Stimulated activated CD8-positive, alpha-beta memory T cell treated with anti-CD3 and anti-CD28 coated beads, Interleukin-4, amount 100 ng/mL, for 4 hours (primary cell): ENCODE measurements around the gene OR56A4.
"Not testable (repeated sequence)": the region's sequence is repeated elsewhere in the genome, so short reads cannot be mapped to it uniquely, and the experiment has no call there.

Experiments
- DNase-seq, 2 donors: peaks; one replicate each; pipeline ENCODE4 v3.0.0-alpha.2; 2020; ENCODE audit warnings: low read depth in 2 of 2, low spot score in 1 of 2

The OR56A4 gene

DNA sequence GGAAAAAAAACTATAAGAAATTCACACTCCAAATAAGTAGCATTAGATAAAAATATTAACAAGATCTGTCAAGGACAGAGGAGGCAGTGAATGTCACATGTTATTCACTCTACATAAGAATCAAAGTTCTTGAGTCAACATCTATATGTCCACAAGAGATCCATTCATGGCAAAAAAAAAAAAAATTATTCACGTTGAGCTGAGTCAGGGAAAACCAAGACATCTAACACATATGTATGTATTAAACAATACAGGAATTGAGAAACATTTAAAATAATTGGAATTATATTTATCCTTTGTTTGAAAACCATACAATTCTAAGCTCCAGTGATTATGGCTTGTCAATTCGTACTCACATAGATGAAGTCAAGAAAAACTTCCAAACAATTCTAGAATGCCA lies 39.8 kb downstream of the OR56A4 start:
- DNase-seq = no peak

DNA sequence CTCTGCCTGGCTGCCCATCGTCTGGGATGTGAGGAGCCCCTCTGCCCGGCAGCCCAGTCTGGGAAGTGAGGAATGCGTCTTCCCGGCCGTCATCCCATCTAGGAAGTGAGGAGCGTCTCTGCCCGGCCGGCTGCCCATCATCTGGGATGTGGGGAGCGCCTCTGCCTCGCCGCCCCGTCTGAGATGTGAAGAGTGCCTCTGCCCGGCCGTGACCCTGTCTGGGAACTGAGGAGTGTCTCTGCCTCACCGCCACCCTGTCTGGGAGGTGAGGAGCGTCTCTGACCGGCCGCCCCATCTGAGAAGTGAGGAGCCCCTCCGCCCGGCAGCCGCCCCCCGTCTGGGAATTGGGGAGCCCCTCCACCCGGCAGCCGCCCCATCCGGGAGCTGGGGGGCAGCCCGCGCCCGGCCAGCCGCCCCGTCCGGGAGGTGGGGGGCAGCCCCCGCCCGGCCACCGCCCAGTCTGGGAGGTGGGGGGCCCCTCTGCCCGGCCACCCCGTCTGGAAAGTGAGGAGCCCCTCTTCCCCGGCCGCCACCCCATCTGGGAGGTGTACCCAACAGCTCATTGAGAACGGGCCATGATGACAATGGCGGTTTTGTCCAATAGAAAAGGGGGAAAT lies 45.9 kb downstream of the OR56A4 start:
- DNase-seq = not testable (repeated sequence)

DNA sequence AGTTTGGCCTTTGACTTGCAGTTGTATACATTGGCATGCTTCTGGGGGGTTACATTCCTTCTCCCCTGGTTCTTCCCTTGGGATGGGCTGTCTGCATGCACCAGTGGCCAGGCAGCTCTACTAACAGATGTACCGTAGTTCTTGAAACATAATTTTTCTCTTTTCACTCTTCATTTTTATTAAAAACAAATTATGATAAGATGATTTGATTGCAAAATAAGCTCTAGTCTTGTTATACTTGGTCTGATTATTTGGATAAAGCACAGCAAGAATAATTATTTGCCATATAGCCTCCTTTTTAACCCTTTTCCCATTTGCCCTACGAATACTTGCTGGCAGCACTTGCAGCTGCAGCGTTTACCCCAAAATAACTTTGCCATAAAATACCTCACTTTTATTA lies 51.2 kb downstream of the OR56A4 start:
- DNase-seq = no peak
